NCI-H69 (cell line): Measurements from ENCODE around the gene MPST.
"Not testable (repeated sequence)": the region's sequence is repeated elsewhere in the genome, so short reads cannot be mapped to it uniquely, and the experiment has no call there.

ENCODE experiments used
- DNase-seq: peaks from one replicate; lab custom pipeline; 2025; lab: John Stamatoyannopoulos, UW

MPST gene

GRCh38 chr22:37060801-37061610, 41.5 kb downstream of the MPST start:
- peak; percentile 64 for DNase-seq

DNA sequence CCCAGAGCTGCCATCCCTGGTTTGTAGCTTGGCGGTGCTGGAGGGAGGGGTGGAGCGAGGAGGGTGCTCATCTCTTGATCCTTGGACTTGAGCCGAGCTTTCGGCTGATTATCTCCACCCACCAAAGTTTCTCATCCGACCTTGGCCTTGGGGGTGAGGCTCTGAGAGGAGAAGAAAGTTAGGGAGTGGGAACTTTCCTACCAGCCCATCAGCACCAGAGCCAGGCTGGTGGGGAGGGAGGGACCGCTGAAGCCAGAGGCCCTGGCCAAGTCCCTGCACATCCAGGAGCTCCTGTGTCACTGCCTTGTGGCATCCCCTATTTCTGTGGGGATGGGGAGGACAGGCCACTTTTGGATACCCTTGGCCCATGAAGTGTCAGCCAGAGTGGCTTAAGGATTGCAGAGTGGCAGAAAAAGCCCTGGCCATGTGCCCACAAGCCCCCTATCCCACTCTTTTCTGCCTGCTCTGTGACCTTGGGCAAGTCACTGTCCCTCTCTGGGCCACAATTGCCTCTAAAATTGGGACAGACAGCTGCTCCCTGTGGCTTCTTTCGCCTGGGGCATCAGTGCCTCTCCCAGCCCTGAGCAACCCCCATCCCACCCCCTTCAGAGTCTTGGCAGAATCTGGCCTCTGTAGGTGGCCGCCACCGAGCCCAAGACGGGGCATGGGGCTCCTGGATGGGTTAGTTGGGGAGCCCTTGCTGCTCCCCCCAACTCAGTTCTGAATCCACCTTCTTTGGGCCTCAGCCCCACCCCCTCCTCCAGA, 42.3 kb downstream of the MPST start:
- DNase-seq, result no peak

DNA sequence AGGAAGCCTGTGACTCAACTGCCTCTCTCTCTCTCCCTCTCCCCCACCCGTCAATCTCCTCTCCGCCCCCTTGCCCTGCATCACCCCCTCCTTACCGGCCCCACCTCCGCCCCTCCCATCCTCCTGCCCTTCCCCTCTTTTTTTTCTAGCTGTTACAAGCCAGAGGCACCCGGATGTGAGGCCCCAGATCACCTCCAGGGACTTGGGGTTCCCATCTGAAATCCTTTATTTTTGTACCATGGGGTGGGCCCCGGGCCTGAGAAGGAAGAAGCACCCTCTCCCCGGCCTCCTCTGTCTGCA, 42.8 kb downstream of the MPST start:
- no peak for DNase-seq

DNA sequence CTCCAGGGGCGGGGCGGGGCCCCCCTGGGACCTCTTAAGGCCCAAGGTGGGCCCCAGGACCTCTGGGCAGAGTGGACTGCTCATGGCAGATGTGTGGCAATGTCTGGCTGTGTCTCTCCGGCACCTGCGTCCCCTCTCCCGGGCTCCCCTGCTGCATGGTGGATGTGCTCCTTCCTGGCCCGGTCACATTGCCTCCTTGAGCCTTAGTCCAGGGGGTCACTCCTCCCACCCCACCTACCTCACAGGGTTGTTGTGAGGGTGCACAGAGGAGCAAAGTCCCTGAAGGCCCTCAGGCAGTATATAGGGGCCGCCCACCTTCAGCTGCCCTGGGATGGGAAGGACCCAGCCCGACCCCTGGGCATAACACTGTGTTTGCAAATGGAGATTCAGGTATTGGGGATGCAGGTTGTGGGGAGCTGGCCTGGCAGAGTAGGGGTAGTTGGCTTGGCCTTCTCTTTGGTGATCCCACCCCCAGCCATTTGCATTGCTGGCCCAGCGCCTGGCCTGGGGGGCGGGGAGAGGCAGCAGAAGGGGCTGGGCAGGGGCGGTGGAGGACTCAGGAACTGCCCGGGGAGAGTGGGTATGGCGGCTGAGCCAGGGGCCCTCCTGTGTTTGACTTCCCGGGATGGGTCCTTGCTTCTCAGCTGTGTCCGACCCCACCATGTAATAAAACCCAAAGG, 43.3 kb downstream of the MPST start:
- DNase-seq, result peak; percentile 39

- DNase-seq, result peak; percentile 83
Observed at GRCh38 chr22:37063431-37064420, 44.2 kb downstream of the MPST start.

DNA sequence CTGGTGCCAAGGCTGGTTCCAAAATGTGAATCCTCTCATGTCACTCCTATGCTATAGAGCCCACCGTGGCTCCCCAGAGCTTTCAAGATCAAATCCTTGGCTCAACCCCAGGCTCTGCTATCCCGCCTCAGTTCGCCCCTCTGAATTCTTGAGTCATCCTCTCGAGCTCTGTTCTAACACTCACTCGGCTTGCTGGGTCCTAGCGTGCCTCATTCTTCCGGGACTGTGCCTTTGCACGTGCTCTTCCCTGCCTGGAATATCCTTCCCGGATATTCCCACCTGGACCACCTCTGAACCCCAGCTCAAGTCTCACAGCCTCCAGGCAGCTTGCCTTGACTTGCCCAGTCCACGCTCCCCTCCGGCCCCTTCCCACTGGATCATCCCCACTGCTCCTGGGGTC, 45.0 kb downstream of the MPST start:
- DNase-seq, result no peak

DNA sequence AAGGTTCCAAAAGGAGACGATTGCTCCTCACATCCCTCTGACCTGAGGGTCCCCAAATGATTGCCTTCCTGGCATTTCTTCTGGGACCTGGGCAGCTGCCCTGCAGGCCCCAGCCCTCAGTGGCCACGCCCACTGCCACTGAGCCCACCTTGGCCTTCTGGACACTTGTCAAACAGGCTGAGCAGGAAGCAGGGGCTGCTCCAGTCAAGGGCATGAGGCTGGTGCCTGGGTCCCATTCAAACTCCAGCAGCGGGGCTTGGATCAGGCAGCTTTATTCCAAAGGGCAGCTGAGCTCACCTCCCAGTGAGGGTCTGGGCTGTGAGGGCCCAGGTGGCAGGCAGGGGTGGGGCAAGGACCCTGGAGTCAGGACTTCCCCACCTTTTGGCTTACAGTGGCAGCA, 45.6 kb downstream of the MPST start:
- DNase-seq, result no peak

DNA sequence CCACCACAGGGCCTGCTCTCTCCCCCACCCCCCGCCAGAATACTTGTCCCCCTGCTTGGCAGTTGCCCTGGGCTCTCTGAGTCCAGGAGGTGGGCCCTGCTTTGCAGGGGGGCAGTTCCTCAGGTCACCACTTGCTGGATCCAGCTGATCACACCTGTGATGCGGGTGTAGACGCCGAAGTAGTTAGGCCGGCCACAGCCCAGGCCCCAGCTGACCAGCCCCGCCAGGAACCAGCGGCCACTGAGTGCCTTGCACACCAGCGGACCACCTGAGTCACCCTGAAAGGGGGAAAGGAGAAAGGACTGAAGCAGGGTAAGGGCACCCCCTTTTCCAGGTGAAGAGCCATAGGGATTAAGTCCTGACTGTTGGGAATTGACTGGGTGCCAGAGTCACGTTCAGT, 46.4 kb downstream of the MPST start:
- DNase-seq, result no peak

DNA sequence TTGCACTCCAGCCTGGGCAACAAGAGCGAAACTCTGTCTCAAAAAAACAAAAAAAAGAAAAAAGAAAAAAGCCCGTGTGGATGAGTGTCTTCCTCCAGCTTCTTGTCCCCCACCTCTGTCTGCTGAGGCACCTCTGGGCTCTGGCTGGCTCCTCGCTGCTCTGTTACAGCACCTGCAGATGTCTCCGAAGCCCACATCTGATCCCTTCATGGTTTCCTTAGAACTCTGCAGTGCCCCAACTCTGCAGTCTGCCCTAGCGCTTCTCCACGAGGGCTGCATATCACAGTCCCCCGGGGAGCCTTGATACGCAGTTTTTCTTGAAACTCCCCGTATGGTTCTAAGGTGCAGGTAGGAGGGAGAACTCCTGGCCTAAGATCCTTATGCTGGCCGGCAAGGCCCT, 47.9 kb downstream of the MPST start:
- DNase-seq, result no peak

GRCh38 chr22:37068859-37069258, 49.3 kb downstream of the MPST start:
- peak; percentile 14 for DNase-seq

- DNase-seq, result no peak
Observed at GRCh38 chr22:37069319-37069718, 49.8 kb downstream of the MPST start.

DNA sequence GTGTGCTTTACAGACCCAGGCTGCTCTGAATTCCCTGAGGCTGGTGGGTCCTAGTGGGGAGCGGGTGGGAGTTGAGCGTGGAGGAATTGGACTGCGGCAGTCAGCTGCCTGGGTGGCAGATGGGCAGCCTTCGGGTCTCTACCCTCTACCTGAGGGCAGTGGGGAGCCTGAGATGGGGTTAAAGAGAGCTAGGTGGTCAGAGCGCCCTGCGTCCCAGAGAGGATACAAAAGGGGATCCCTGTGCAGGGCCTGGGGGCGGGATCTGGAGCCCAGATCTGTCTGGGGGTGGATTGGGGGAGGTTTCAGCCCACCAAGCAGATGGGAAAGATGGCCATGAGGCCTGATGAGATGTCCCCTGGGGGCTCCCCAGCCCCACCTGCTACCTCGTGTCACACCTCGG, 50.2 kb downstream of the MPST start:
- DNase-seq, result no peak

DNA sequence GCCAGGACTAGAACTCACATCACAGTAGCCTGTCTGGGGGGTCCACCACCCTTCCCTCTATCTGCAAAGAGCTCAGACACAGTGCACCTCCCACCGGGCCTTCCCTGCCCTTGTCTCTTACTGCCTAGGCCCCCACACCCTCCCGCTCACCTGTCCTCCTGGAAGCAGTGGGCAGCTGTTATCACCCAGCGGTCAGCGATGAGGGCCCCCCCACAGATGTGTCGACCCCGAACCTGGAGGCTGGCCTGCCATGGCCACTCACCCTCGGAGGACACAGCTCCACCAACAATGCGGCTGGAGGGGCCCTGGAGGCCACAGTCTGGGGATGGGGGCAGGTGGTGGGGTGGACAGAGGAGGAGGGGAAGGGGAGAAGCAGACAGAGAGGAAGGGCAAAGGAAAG, 50.8 kb downstream of the MPST start:
- DNase-seq, result no peak

DNA sequence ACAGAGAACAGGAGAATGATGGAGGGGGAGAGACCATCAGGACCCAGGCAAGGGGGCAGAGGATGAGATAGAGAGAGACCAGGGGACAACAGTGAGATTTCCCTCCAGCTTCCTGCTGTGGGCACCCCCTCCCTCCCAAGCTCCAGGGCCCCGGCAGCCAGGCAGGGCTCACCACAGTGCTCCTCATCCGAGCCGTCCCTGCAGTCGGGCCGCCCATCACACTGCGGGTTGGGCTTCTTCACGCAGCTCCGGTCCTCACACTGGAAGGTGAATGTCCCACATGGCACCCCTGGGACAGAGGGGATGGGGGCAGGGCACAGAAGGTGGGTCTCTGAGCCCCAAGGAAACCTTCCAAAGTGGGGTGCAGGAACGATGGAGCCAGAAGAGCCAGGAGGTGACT, 51.2 kb downstream of the MPST start:
- no peak for DNase-seq

GRCh38 chr22:37071850-37072592, 52.5 kb downstream of the MPST start:
- DNase-seq, result not testable (repeated sequence)

DNA sequence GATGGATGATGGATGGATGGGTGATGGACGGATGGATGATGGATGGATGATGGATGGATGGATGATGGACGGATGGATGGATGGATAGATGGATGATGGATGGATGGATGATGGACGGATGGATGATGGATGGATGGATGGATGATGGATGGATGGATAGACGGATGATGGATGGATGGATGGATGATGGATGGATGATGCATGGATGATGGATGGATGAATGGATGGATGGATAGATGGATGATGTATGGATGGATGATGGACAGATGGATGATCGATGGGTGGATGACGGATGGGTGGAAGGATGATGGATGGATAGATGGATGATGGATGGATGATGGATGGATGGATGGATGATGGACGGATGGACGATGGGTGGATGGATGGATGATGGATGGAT, 53.1 kb downstream of the MPST start:
- no peak for DNase-seq

DNA sequence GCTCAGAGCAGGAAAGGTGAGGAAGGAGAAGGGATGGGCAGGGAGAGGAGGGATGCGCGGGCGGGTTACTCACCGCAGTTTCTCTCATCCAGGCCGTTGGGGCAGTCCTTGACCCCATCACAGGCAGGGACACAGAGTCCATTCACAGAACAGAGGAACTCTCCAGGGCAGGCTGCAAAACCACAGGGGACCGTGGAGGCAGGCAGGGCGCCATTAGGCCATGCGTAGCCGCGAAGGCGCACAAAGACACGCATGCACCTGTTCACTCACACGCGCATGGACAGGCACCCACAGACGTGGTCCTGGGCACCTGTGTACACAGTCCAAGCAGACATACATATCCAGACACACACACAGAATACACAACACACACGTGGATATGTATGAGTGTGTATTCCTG, 55.0 kb downstream of the MPST start:
- DNase-seq, result no peak

GRCh38 chr22:37075046-37075445, 55.5 kb downstream of the MPST start:
- no peak for DNase-seq

- no peak for DNase-seq
Observed at GRCh38 chr22:37075822-37076433, 56.4 kb downstream of the MPST start.

- peak; percentile 49 for DNase-seq
Observed at GRCh38 chr22:37077802-37078448, 58.4 kb downstream of the MPST start.
